ENCODE results near the gene EPN2. TPM values are rescaled to one million over a fixed set of nuclear protein-coding genes. Genes with fewer than 3 reads are reported as not detected.

The EPN2 gene
- polyA plus RNA-seq, 1 of the 3 experiments (the other 2 are of a cell fraction) = 38.9 TPM

- POLR2A ChIA-PET = interaction anchor here (0.7 kb wide), 1 partner anchor 19 kb away, joined by 3 read pairs; no protein-coding TSS in a partner anchor
- TF ChIP-seq TAF1 (IDR thresholded peaks at IDR 0.05; ENCODE audit: borderline replicate concordance, low read depth, low read length) = no peak
- TF ChIP-seq USF2 (IDR thresholded peaks at IDR 0.05; ENCODE audit: borderline replicate concordance, low read depth, low read length) = no peak
- no peaks in the 10 kb centered on the region for H3K36me3 ChIP-seq (replicated peaks in 1 of 2; ENCODE audit: control insufficient read depth in 1 of 2, insufficient read depth in 2 of 2, low read length in 1 of 2)
- H3K4me3 ChIP-seq (ENCODE audit: low read depth in 2 of 2, low read length in 1 of 2) = no peak overlapping the region
- no peak overlapping the region for H3K4me2 ChIP-seq
- WGBS (ENCODE audit: low lambda C conversion rate) = 88% methylated on average over 8 of the region's 9 CpGs
- H3K9me2 ChIP-seq = no peaks in the 10 kb centered on the region
- H3K79me2 ChIP-seq (ENCODE audit: insufficient read depth) = peaks cover 11% of the 10 kb centered on the region
- H3K9ac ChIP-seq = no peak overlapping the region
- H2AFZ ChIP-seq (ENCODE audit: low read depth) = no peak overlapping the region
- H3K27ac ChIP-seq (ENCODE audit: low read depth in 2 of 2, low read length in 1 of 2) = no peak overlapping the region
- CTCF ChIA-PET = interaction anchor here (0.6 to 5.6 kb wide), 4 partner anchors 9 to 395 kb away, joined by 3 to 37 read pairs (median 11); partner anchors contain the start of gene B9D1
- H3K9me3 ChIP-seq = no peaks in the 10 kb centered on the region
- H4K20me1 ChIP-seq (ENCODE audit: insufficient read depth) = no peaks in the 10 kb centered on the region
- no peak for DNase-seq
- H3F3A ChIP-seq (replicated peaks; ENCODE audit: insufficient read depth) = peaks cover 10% of the 10 kb centered on the region
- H3K4me1 ChIP-seq (ENCODE audit: control insufficient read depth in 1 of 2, insufficient read depth in 2 of 2, low read depth in 1 of 2, low read length in 1 of 2) = peaks cover 0 to 3% of the 10 kb centered on the region in 2 experiments; a peak in 3 of 4 replicates
- no peaks in the 10 kb centered on the region for H3K27me3 ChIP-seq (ENCODE audit: insufficient read depth)
Measured at GRCh38 chr17:19372011-19372370, 134.8 kb downstream of the EPN2 start.

DNA sequence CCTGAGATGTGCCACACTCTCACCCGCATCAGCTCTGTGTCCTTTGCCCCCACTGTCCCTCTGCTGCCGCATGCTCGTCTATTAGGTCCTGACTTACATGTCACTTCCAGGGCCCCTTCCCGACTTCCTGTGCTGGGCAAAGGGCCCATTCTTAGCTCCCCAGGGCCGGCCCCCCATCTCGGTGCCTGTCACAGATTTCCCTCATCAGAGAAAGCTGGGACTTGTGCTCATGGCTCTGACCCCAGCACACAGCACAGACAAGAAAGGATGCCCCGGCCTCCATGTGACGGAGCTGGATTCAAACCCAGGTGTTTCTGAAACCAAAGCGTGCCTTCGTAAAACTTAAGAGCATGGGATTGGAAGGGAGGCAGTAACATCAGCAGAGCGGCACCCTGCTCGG, 135.3 kb downstream of the EPN2 start:
- H3K9me3 ChIP-seq = no peaks in the 10 kb centered on the region
- no peak for DNase-seq
- H3K4me2 ChIP-seq = no peak overlapping the region
- H3F3A ChIP-seq (replicated peaks; ENCODE audit: insufficient read depth) = peaks cover 15% of the 10 kb centered on the region
- 94% methylated on average over 12 of the region's 12 CpGs for WGBS (ENCODE audit: low lambda C conversion rate)
- H3K27ac ChIP-seq (ENCODE audit: low read depth in 2 of 2, low read length in 1 of 2) = no peak overlapping the region
- H2AFZ ChIP-seq (ENCODE audit: low read depth) = no peak overlapping the region
- H3K4me1 ChIP-seq (ENCODE audit: control insufficient read depth in 1 of 2, insufficient read depth in 2 of 2, low read depth in 1 of 2, low read length in 1 of 2) = peaks cover 0 to 4% of the 10 kb centered on the region in 2 experiments; a peak in 3 of 4 replicates
- CTCF ChIA-PET = interaction anchor here (0.6 to 5.6 kb wide), 4 partner anchors 10 to 395 kb away, joined by 3 to 37 read pairs (median 11); partner anchors contain the start of gene B9D1
- H3K9ac ChIP-seq = no peak overlapping the region
- no peak overlapping the region for H3K4me3 ChIP-seq (ENCODE audit: low read depth in 2 of 2, low read length in 1 of 2)
- H3K27me3 ChIP-seq (ENCODE audit: insufficient read depth) = no peaks in the 10 kb centered on the region
- H3K9me2 ChIP-seq = no peaks in the 10 kb centered on the region
- H3K36me3 ChIP-seq (replicated peaks in 1 of 2; ENCODE audit: control insufficient read depth in 1 of 2, insufficient read depth in 2 of 2, low read length in 1 of 2) = no peaks in the 10 kb centered on the region
- H3K79me2 ChIP-seq (ENCODE audit: insufficient read depth) = peaks cover 11% of the 10 kb centered on the region
- POLR2A ChIA-PET = interaction anchor here (0.7 kb wide), 1 partner anchor 18 kb away, joined by 3 read pairs; no protein-coding TSS in a partner anchor
- TF ChIP-seq NRF1 (IDR thresholded peaks at IDR 0.05; ENCODE audit: low read depth, low read length) (no peak), ZBTB33 (IDR thresholded peaks at IDR 0.05; ENCODE audit: borderline replicate concordance, low read depth) (no peak), GATA2 (CRISPR knock-in tag; IDR thresholded peaks at IDR 0.05) (no peak), EP300 (IDR thresholded peaks at IDR 0.05; ENCODE audit: borderline replicate concordance in 1 of 2, low read depth in 1 of 2, low read length in 1 of 2) (no peak), POLR2AphosphoS5 (IDR thresholded peaks at IDR 0.05; ENCODE audit: low read depth, low read length) (no peak), MXI1 (IDR thresholded peaks at IDR 0.05; ENCODE audit: low read depth, low read length) (no peak), IRF3 (IDR thresholded peaks at IDR 0.05; ENCODE audit: low read depth, low read length) (no peak), ELF1 (IDR thresholded peaks at IDR 0.05) (no peak), NFIC (IDR thresholded peaks at IDR 0.05; ENCODE audit: borderline replicate concordance) (no peak), RCOR1 (IDR thresholded peaks at IDR 0.05; ENCODE audit: low read length) (no peak), FOSL2 (IDR thresholded peaks at IDR 0.05; ENCODE audit: borderline replicate concordance, low read depth) (no peak), EZH2phosphoT487 (IDR thresholded peaks at IDR 0.05; ENCODE audit: borderline replicate concordance, low read depth) (no peak), YY1 (IDR thresholded peaks at IDR 0.05; ENCODE audit: low read depth) (no peak)
- no peaks in the 10 kb centered on the region for H4K20me1 ChIP-seq (ENCODE audit: insufficient read depth)

Data from SK-N-SH (cell line).